Heart right ventricle (tissue), 16 donors: Measurements from ENCODE around the gene HPDL. TPM values are rescaled to one million over a fixed set of nuclear protein-coding genes. Genes with fewer than 3 reads are reported as not detected.

Experiments
- ATAC-seq, 8 donors: fragments of 200-7000 bp; cut with Tn5 transposase; one replicate each; pipeline ENCODE4 v1.9.1; 2020; ENCODE audit warnings: mild to moderate bottlenecking in 8 of 8, moderate library complexity in 8 of 8, moderate number of reproducible peaks in 1 of 8
- DNase-seq, 2 donors: peaks; one replicate each; pipeline ENCODE4 v3.0.0-alpha.2; 2020
- H3K27ac ChIP-seq, 10 donors: fragments of 200-600 bp; sonication (generic) in 2 of 10; one replicate each; pipeline versions ENCODE4 v1.5.0 to v1.8.0; 2020 to 2022; ENCODE audit warnings: mild to moderate bottlenecking in 3 of 10
- H3K27me3 ChIP-seq, 7 donors: fragments of 200-600 bp; one replicate each; pipeline ENCODE4 v1.8.0; 2021 to 2022; ENCODE audit warnings: mild to moderate bottlenecking in 2 of 7
- H3K36me3 ChIP-seq, 9 donors: fragments of 200-600 bp; sonication (generic) in 1 of 9; one replicate each; pipeline versions ENCODE4 v1.5.0 to v1.8.0; 2020 to 2022; ENCODE audit warnings: mild to moderate bottlenecking in 2 of 9
- H3K4me1 ChIP-seq, 9 donors: fragments of 200-600 bp; sonication (generic) in 1 of 9; one replicate each; pipeline versions ENCODE4 v1.5.0 to v1.8.0; 2020 to 2022; ENCODE audit warnings: mild to moderate bottlenecking in 4 of 9
- H3K4me3 ChIP-seq, 10 donors: fragments of 200-600 bp; sonication (generic) in 2 of 10; one replicate each; pipeline versions ENCODE4 v1.5.0 to v1.8.0; 2020 to 2022; ENCODE audit warnings: mild to moderate bottlenecking in 7 of 10, moderate library complexity in 2 of 10
- H3K9me3 ChIP-seq, 11 donors: fragments of 200-600 bp in 10 of 11; sonication (generic) in 2 of 11; one replicate each; pipeline versions ENCODE4 v1.5.0 to v1.8.0; 2013 to 2022; ENCODE audit warnings: mild to moderate bottlenecking in 2 of 11, control low read depth in 1 of 11, moderate library complexity in 1 of 11
- WGBS, 2 donors: extraction: QIAGEN DNeasy Blood & Tissue Kit; methylation state at CpG; one replicate each; pipeline ENCODE4 v1.1.7; 2013; ENCODE audit warnings: inconsistent platforms in 1 of 2; 5-methylcytosine and 5-hydroxymethylcytosine counted together
- intact Hi-C, 10 donors: fragments of 100-400 bp; cut with DNase I; formaldehyde crosslinking; loops; one replicate each; pipeline versions ENCODE4 v1.11.1 to v1.14.2; 2022
- polyA plus RNA-seq, 2 donors: library from polyadenylated mRNA; stranded (reverse); fragments of 200-250 nt; gene quantifications; one replicate each; pipeline ENCODE4 v1.2.3, GENCODE V29; 2013
- total RNA-seq, 10 donors: library from RNA; stranded (reverse); fragmentation: NEBNext Ultra II Directional in 3 of 10; extraction: Animal tissue kit (Norgen Biotek cat#: 25700) in 3 of 10; gene quantifications; one replicate each; pipeline versions ENCODE4 v1.2.1 to v1.2.4, GENCODE V29; 2021 to 2023
- TF ChIP-seq, protein P1 (sequence below), 9 donors: fragments of 200-600 bp; sonication (generic) in 2 of 9; IDR thresholded peaks; one replicate each; pipeline versions ENCODE4 v1.5.0 to v1.8.0; 2021 to 2022; ENCODE audit warnings: antibody characterized with exemption in 9 of 9, mild to moderate bottlenecking in 5 of 9, moderate library complexity in 1 of 9
- donor health status: Arrhythmogenic right ventricular cardiomyopathy.
- donor health status: ischemic (EF 13 %, LVEDD 7.1; RV severe dilation, severe dysfunction).
- donor health status: healthy with polysubstance abuse.
- donor health status: DM: no; HTN: yes; CAD: no.
- donor health status: DM: no; HTN: no; CAD: no.
- donor health status: ischemic (EF 25% LVEDD 6.9; RV normal size, moderate dysfunction).
- donor health status: ischemic (EF 25% LVEDD 5.7; RV mildly dilated, moderate dysfunction).
- donor health status: healthy.
- donor health status: DM: yes; HTN: yes; CAD: no.
- donor health status: Ischemic cardiomyopathy.
- donor health status: ischemic (EF 35%, LVEDD 5.7; RV mildly dilated, moderate dysfunction).
- donor health status: nonischemic (EF 11% LVEDD 7.7; RV severe dilation, severe dysfunction).
- donor health status: DM: yes; HTN: yes; CAD: no.
- donor health status: PGD.
- donor health status: ischemic (EF 29% LVEDD 5.4; RV normal size, mild dysfunction).
- donor health status: nonischemic (EF 23%, LVEDD 6.1; RV moderate dilation, normal function).

The HPDL gene
- total and polyA plus RNA-seq, 12 donors, result 0.17 to 0.62 (median 0.37) TPM; not detected in 7

GRCh38 chr1:45348609-45348965 lies 21.9 kb downstream of the HPDL start:
- no peaks in the 10 kb centered on the region for H3K27me3 ChIP-seq
- peaks cover 8 to 34% (median 21%) of the 10 kb centered on the region in 9 donors for H3K4me1 ChIP-seq
- H3K36me3 ChIP-seq, result peaks cover 0 to 34% (median 12%) of the 10 kb centered on the region in 9 donors
- 15 to 16% methylated on average over 1 of the region's 1 CpG for WGBS, 2 donors
- intact Hi-C loops, result no loop called here
- H3K4me3 ChIP-seq, result no peak overlapping the region
- no peaks in the 10 kb centered on the region for H3K9me3 ChIP-seq
- TF ChIP-seq, protein P1, sequence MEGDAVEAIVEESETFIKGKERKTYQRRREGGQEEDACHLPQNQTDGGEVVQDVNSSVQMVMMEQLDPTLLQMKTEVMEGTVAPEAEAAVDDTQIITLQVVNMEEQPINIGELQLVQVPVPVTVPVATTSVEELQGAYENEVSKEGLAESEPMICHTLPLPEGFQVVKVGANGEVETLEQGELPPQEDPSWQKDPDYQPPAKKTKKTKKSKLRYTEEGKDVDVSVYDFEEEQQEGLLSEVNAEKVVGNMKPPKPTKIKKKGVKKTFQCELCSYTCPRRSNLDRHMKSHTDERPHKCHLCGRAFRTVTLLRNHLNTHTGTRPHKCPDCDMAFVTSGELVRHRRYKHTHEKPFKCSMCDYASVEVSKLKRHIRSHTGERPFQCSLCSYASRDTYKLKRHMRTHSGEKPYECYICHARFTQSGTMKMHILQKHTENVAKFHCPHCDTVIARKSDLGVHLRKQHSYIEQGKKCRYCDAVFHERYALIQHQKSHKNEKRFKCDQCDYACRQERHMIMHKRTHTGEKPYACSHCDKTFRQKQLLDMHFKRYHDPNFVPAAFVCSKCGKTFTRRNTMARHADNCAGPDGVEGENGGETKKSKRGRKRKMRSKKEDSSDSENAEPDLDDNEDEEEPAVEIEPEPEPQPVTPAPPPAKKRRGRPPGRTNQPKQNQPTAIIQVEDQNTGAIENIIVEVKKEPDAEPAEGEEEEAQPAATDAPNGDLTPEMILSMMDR (IDR thresholded peaks at IDR 0.05), result no peak
- H3K27ac ChIP-seq, result peak overlapping the region in 9 of 10 donors; percentile 42 to 82 (median 57)
- DNase-seq, result no peak
- ATAC-seq, result peak in 7 of 8 donors; percentile 2 to 50 (median 28)

DNA sequence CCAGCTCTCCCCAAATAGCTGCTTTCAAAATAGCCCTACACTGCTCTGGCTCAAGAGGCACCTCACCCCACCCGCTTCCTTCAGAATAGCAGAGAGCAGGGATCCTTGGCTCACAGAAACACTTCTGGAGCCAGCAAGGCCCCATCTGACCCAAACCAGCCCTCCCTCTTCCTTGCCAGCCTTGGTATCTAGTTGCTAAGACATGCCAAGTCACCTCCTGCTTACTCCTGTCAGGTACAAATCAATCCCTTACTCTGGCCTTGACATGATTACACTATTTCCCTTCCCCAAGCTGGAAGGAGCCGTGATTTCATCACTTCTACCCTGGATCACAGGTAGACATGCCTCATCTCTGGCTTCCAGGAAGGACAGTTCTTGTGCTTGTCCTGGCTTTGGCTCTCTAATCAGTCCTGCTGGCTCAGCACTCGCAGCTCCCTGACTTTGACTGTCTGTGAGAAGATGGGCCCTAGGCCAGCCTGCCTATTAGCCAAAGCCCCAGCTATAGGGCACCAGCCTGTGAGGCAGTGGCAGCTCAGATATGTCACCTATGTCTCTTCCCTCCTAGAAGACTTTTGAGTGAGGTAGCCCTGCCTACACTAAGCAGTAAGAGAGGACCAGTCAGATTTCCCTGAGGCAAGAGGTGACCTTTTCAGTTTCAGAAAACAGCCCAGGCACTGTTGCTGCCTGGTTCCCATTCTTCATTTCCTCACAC lies 22.4 kb downstream of the HPDL start:
- DNase-seq (peak in 1 of 2 donors; percentile 32), ATAC-seq (peak; percentile 64 to 82 (median 74))
- H3K36me3 ChIP-seq, result peaks cover 0 to 28% (median 6%) of the 10 kb centered on the region in 9 donors
- TF ChIP-seq, protein P1 (IDR thresholded peaks at IDR 0.05), result no peak
- no peaks in the 10 kb centered on the region for H3K9me3 ChIP-seq
- intact Hi-C loops, result no loop called here
- H3K4me3 ChIP-seq, result no peak overlapping the region
- H3K27ac ChIP-seq, result peak overlapping the region in 9 of 10 donors; percentile 42 to 82 (median 57)
- peaks cover 8 to 34% (median 21%) of the 10 kb centered on the region in 9 donors for H3K4me1 ChIP-seq
- H3K27me3 ChIP-seq, result no peaks in the 10 kb centered on the region
- WGBS, 2 donors, result 30 to 32% methylated on average over 3 of the region's 3 CpGs

DNA sequence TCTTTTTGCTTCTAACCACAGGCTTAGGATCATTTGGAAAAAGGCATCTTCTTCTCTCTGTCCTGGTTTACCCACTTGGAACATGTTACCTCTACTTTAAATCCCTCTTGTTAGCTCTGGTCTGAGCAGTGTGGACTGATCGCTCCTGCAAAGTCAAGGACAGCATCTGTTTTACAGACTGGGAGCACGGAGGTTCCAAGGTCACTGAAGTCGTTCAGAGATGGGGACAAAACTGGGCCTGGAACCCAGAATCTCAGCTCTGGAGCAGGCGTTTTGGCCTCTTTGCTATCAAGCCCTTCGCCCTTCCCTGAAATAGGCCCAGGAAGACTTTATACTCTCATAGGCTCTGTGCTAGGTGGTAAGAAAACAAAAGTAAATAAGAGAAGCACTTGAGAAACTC lies 24.8 kb downstream of the HPDL start:
- Histone ChIP-seq H3K27ac (no peak overlapping the region), H3K36me3 (peaks cover 0 to 4% (median 0%) of the 10 kb centered on the region in 9 donors), H3K9me3 (no peaks in the 10 kb centered on the region), H3K4me3 (no peak overlapping the region), H3K4me1 (peaks cover 8 to 34% (median 21%) of the 10 kb centered on the region in 9 donors), H3K27me3 (no peaks in the 10 kb centered on the region)
- ATAC-seq (no peak), DNase-seq (no peak)
- intact Hi-C loops, result loop anchor here in 1 of 10 donors (10.0 kb wide), 1 partner anchor 223 kb away; no protein-coding TSS in a partner anchor
- TF ChIP-seq, protein P1 (IDR thresholded peaks at IDR 0.05), result no peak
- 82 to 83% methylated on average over 5 of the region's 5 CpGs for WGBS, 2 donors

DNA sequence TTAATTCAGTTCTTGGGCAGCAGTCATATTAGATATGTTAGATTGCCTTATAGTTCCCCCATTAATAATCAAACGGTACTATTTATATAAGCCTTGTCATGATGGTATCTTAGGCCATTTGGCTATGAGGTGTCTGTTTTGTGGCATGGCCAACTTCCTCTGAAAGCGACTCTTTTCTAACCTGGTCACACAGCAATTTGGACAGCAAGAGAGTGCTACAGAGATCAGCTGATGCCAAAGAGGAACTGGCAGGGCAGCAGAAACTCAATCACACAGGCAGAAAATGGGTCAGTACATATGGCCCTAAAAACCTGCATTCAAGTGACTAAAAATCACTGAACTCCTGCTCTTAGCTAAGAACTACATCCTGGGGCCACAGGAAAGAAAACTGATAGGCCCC lies 27.0 kb downstream of the HPDL start:
- H3K4me1 ChIP-seq, result peaks cover 0 to 18% (median 9%) of the 10 kb centered on the region in 9 donors
- no peak for ATAC-seq
- no peak for DNase-seq
- H3K36me3 ChIP-seq, result no peaks in the 10 kb centered on the region
- H3K4me3 ChIP-seq, result no peak overlapping the region
- 88 to 90% methylated on average over 2 of the region's 2 CpGs for WGBS, 2 donors
- no peaks in the 10 kb centered on the region for H3K27me3 ChIP-seq
- H3K27ac ChIP-seq, result no peak overlapping the region
- no peaks in the 10 kb centered on the region for H3K9me3 ChIP-seq
- intact Hi-C loops, result loop anchor here in 1 of 10 donors (10.0 kb wide), 1 partner anchor 221 kb away; no protein-coding TSS in a partner anchor
- TF ChIP-seq, protein P1 (IDR thresholded peaks at IDR 0.05), result no peak
